ENCODE measurements around the gene NOVA2.
"Not testable (repeated sequence)": the region's sequence is repeated elsewhere in the genome, so short reads cannot be mapped to it uniquely, and the experiment has no call there.

NOVA2 gene

DNA sequence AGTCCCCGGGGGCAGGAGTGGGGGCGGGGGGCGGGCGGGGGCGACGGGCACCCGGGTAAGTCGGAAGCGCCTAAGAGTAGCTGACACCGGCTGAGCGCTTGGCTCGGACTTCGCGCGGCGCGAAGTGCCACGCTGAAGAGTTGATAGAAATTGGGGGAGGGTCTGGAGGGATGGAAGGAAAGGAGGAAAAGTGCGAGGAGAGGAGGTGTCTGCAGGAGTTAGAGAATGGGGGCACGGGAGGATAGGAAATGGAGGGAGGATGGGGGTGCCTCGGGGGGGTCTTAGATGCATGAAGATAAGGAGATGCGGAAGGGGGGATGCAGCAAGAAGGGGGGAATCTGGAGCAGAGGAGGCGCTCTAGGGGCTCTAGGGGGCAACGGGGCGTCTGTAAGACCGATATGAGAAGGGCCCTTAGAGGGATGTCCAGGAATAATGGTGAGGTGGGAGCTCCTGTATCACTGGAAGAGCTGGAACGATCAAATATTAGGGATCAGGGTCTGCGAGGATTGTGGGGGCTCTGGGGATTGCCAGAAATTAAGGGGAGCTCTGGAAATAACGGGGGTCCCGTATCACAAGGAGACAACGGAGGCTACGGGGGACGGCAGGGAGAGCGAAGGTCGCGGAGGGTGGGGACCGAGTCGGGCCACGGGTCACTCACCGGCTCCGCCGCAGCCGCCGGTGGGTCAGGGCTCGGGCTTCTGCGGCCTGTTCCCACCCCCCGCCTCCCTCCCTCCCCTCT lies 71.6 kb downstream of the NOVA2 start, which contains the start of gene MYPOP:
MYPOP (minus strand) TSS at position 702 of the 739 bp plus-strand sequence. CDS start 840 bp downstream, outside the sequence.
- ATAC-seq = no peak
- peaks cover 42% of the 10 kb centered on the region for H3K36me3 Mint-ChIP-seq
- H3K4me1 Mint-ChIP-seq = peaks cover 19% of the 10 kb centered on the region
- DNase-seq (ENCODE audit: low spot score in 2 of 2) = no peak
- H3K4me3 Mint-ChIP-seq = peak within 1 kb of the TSS; percentile 95
- no peaks in the 10 kb centered on the region for H3K9me3 Mint-ChIP-seq
- H3K27ac Mint-ChIP-seq = peak within 1 kb of the TSS; percentile 93

DNA sequence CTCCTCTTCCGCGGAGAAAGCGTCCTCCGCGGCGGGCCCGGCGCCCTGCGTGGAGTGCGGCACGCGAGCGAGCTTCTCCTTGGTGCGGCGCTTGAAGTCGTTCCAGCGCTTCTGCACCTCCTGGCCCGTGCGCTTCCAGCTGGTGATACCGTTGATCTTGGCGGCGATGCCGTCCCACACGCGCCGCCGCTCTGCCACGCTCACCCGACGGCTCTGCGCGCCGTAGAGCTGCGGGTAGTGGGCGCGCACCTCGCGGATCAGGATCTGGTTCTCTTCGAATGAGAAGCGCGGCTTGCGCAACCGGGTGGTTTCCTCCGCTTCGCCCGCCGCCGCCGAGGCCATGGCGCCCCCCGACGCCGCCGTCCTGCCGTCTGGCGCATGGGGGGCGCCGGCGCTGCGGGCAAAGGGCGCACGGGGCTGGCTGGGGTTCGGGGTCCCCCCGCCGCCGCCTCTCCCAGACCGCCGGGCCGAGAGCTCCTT lies 72.2 kb downstream of the NOVA2 start:
- Mint-ChIP-seq H3K4me3 (peak overlapping the region; percentile 95), H3K36me3 (peaks cover 44% of the 10 kb centered on the region), H3K4me1 (peaks cover 19% of the 10 kb centered on the region), H3K27ac (peak overlapping the region; percentile 93), H3K9me3 (no peaks in the 10 kb centered on the region)
- DNase-seq (ENCODE audit: low spot score in 2 of 2) (no peak), ATAC-seq (no peak)

DNA sequence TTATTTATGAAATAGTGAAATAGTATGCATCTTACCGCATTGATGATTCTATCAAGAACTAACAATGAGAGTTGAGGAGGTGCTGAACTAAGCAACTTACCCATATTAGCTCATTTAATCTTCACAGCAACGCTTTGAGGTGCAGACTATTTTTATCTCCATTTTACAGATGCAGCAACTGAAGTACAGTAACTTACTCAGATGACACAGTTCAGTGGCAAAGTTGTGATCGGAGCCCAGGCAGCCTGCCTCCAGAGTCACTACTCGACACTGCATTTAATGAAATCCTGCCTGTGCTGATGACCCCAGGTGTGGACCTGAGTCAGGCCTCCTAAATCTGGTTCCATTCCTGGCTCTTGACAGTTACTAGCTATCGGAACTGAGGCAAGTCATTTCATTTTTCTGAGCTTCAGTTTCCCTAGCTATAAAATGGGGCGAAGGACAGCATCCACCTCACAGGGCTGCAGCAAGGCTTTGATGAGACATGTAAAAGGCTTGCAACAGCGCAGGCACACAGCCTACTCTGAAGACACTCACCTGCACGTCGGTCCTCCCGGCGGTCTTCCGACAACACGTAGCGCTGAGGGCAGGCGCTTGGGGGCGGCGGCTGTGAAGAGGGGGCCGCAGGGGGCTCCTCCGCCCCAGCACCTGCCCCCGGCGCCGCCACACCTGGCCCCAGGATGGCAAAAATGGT lies 72.8 kb downstream of the NOVA2 start:
- Mint-ChIP-seq H3K27ac (no peak overlapping the region), H3K4me3 (peak overlapping the region; percentile 95), H3K9me3 (no peaks in the 10 kb centered on the region)

DNA sequence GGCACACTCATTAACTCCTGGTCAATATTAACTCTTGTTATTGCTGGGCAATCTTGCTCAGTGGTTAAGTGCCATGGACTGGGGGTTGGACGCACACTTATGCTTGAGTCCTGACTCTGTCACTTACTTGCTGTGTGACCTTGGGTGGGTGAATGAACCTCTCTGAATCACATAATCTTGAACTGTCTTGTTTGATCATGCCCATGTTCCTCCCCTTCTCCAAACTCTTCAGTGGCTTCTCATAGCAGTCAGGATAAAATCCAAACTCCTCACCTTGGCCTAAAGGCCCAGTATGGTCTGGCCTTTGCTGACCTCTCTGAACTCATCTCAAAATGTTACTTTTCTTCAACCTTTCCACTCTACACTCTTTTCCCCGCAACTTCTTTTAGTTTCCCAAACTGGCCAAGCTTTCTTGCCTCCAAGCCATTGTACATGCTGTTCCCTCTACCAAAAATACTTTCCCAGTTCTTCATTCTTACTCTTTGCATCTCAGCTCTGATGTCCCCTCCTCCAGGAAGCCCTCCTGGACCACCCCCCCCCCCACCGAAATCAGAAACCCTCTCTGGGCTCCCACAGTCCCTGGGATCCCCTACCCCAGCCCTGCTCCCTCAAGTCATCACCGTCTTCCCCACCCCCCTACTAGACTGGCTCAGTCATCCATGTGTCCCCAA lies 73.6 kb downstream of the NOVA2 start:
- ATAC-seq = no peak
- Mint-ChIP-seq H3K9me3 (no peaks in the 10 kb centered on the region), H3K4me3 (peak overlapping the region; percentile 95), H3K4me1 (peaks cover 25% of the 10 kb centered on the region), H3K36me3 (peaks cover 51% of the 10 kb centered on the region), H3K27ac (no peak overlapping the region)
- DNase-seq (ENCODE audit: low spot score in 2 of 2) = no peak

More for the DNA sequence above, 72.8 kb downstream of the NOVA2 start:
- DNase-seq (ENCODE audit: low spot score in 2 of 2) = no peak
- no peak for ATAC-seq
- H3K36me3 Mint-ChIP-seq = peaks cover 44% of the 10 kb centered on the region
- H3K4me1 Mint-ChIP-seq = peaks cover 19% of the 10 kb centered on the region

DNA sequence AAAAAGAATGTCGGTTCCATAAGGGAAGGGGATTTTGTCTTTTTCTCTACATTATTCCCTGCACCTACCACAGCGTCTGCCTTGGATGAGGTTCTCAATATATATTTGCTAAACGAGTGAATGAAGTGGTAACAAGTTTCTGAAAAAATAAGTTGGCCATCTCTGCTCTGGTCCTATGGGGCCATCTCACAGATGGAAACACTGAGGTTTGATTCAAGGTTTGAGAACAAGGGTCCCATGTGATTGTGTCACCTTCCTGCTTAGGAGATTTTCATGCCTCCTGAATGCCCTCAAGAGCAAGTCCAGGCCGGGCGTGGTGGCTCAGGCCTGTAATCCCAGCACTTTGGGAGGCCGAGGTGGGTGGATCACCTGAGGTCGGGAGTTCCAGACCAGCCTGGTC lies 74.4 kb downstream of the NOVA2 start:
- H3K36me3 Mint-ChIP-seq = peaks cover 51% of the 10 kb centered on the region
- no peaks in the 10 kb centered on the region for H3K9me3 Mint-ChIP-seq
- no peak overlapping the region for H3K4me3 Mint-ChIP-seq
- no peak for ATAC-seq
- H3K4me1 Mint-ChIP-seq = peaks cover 27% of the 10 kb centered on the region
- DNase-seq (ENCODE audit: low spot score in 2 of 2) = no peak
- H3K27ac Mint-ChIP-seq = no peak overlapping the region

DNA sequence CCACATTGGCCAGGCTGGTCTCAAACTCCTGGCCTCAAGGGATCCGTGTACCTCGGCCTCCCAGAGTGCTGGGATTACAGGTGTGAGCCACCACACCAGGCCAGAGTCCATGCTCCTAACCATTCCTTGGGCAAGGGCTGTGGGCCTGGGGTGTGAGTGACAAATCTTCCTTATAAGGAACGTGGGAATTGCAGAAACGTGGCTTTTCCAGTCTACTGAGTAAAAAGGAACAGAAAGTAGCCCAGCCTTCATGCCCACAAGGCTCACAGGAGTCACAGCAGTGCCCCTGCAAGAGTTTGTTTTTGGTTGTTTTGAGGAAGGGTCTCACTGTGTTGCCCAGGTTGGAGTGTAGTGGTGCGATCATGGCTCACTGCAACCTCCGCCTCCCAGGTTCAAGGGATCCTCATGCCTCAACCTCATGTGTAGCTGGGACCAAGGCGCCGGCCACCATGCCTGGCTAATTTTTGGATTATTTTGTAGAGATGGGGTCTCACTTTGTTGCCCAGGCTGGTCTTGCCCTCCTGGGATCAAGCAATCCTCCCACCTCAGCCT lies 76.3 kb downstream of the NOVA2 start:
- DNase-seq (ENCODE audit: low spot score in 2 of 2) = no peak
- peaks cover 27% of the 10 kb centered on the region for H3K4me1 Mint-ChIP-seq
- H3K9me3 Mint-ChIP-seq = no peaks in the 10 kb centered on the region
- no peak for ATAC-seq
- H3K27ac Mint-ChIP-seq = no peak overlapping the region
- peaks cover 48% of the 10 kb centered on the region for H3K36me3 Mint-ChIP-seq
- H3K4me3 Mint-ChIP-seq = no peak overlapping the region

- H3K36me3 Mint-ChIP-seq = peaks cover 40% of the 10 kb centered on the region
- ATAC-seq; DNase-seq (ENCODE audit: low spot score in 2 of 2); H3K4me3 Mint-ChIP-seq; H3K9me3 Mint-ChIP-seq: not testable (repeated sequence)
- peaks cover 21% of the 10 kb centered on the region for H3K4me1 Mint-ChIP-seq
- H3K27ac Mint-ChIP-seq = peak overlapping the region; percentile 60
Observed at GRCh38 chr19:45895983-45896599, 77.6 kb downstream of the NOVA2 start.

- no peak for DNase-seq (ENCODE audit: low spot score in 2 of 2)
- Mint-ChIP-seq H3K4me1 (peaks cover 16% of the 10 kb centered on the region), H3K36me3 (peaks cover 35% of the 10 kb centered on the region), H3K9me3 (no peaks in the 10 kb centered on the region), H3K4me3 (no peak overlapping the region), H3K27ac (peak overlapping the region; percentile 60)
- no peak for ATAC-seq
Observed at GRCh38 chr19:45895519-45895972, 78.1 kb downstream of the NOVA2 start.

DNA sequence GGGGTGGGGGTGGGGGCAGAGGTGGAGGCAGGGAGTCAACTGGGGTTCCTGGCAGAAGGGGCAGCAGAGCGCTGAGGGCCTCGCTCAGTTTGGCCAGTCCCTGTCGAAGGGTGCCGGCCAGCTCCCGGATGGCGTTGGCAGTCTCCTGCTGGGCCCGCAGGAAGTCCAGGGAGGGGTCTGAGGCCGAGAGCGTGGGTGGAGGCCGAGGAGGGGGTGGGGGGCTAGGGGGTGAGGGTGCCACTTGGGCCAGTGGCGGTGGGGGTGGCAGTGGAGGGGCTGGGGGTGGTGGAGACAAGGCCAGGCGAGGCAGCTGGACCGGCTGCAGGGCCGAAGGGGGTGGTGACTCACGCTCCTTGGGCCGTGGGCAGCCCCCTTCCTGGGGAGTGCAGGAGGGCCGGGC lies 82.8 kb downstream of the NOVA2 start:
- Mint-ChIP-seq H3K4me3 (no peak overlapping the region), H3K36me3 (peaks cover 30% of the 10 kb centered on the region), H3K27ac (no peak overlapping the region), H3K4me1 (peaks cover 25% of the 10 kb centered on the region), H3K9me3 (no peaks in the 10 kb centered on the region)
- ATAC-seq (no peak), DNase-seq (ENCODE audit: low spot score in 2 of 2) (no peak)

DNA sequence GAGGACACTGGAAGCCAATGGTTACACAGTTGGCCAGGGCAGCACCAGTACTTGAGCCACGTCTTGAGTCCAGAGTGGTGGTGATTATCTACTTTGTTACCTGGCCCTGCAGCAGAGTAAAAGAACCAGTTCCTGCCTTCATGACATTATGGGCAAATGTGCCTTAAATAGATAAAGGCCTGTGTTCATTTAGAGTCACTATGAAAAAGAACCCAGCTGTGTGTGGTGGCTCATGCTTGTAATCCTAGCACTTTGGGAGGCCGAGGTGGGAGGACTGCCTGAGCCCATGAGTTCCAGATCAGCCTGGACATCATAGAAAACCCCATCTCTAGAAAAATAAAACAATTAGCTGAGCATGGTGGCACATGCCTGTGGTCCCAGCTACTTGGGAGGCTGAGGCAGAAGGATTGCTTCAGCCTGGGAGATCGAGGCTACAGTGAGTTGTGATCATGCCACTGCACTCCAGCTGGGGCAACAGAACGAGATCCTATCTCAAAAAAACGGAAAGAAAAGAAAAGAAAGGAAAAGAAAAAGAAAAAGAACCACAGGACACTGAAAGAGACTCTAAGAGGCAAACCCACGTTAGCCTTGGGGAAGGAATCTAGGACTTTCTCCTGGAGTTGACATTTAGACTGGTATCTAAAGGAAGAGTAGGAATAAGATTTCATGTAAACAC lies 84.3 kb downstream of the NOVA2 start:
- Mint-ChIP-seq H3K9me3 (no peaks in the 10 kb centered on the region), H3K36me3 (peaks cover 26% of the 10 kb centered on the region), H3K4me1 (peaks cover 17% of the 10 kb centered on the region), H3K27ac (peak overlapping the region; percentile 71), H3K4me3 (no peak overlapping the region)
- ATAC-seq (no peak), DNase-seq (ENCODE audit: low spot score in 2 of 2) (no peak)

GRCh38 chr19:45887200-45887710 lies 86.4 kb downstream of the NOVA2 start:
- H3K4me1 Mint-ChIP-seq = peaks cover 28% of the 10 kb centered on the region
- no peak for ATAC-seq
- no peaks in the 10 kb centered on the region for H3K9me3 Mint-ChIP-seq
- peak overlapping the region; percentile 94 for H3K27ac Mint-ChIP-seq
- H3K36me3 Mint-ChIP-seq = peaks cover 26% of the 10 kb centered on the region
- H3K4me3 Mint-ChIP-seq = peak overlapping the region; percentile 87
- DNase-seq (ENCODE audit: low spot score in 2 of 2) = no peak

- DNase-seq (ENCODE audit: low spot score in 2 of 2) = peak; percentile 79 to 95
- H3K4me1 Mint-ChIP-seq = peaks cover 33% of the 10 kb centered on the region
- peak overlapping the region; percentile 94 for H3K27ac Mint-ChIP-seq
- peaks cover 26% of the 10 kb centered on the region for H3K36me3 Mint-ChIP-seq
- H3K4me3 Mint-ChIP-seq = peak overlapping the region; percentile 87
- ATAC-seq = peak; percentile 82
- H3K9me3 Mint-ChIP-seq = no peaks in the 10 kb centered on the region
Observed at GRCh38 chr19:45886427-45887199, 87.1 kb downstream of the NOVA2 start.

DNA sequence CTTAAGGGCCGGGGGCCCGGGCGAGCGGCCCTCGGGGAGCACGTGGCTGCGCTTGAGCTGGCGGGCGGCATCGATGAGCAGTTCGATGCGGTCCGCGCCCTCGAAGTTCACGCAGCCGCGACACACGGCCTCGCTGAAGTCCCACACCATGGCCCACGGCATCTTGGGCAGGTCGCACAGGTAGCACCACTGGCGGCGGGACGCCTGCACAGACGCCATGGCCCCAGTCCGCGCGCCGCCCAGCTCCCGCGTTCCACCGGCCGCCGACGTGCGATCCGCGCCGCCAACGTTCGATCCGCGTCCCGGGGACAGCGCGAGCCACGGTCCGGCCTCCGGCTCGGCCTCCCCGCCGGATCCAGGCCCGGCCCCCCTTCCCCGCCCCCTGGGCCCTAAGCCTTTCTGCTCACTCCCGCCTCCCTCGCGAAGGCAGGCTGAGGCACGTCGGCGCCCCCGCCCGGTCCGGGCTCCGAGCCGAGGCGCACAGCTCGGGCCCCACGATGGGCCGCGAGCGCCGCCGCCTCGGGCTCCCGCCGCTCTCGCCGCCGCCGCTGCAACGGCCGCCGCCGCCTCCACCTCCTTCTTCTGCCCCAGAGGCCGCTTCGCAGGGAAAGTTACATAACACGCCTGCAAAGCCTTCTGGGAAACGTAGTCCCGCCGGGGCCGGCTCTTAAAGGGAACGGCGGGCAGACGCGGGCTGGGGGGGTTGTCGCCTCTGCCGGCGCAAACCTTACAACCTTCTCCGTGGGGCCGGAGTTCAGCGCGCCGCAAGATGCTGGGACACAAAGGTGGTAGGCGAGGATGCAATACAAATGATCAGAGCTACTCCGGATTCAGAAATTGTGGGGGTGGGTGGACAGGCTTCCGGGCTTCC lies 87.9 kb downstream of the NOVA2 start, which contains the start of gene IRF2BP1:
IRF2BP1 (minus strand) TSS at position 586 of the 871 bp plus-strand sequence; CDS start at position 219, 367 bp downstream.
- Mint-ChIP-seq H3K27ac (peak within 1 kb of the TSS; percentile 94), H3K36me3 (peaks cover 26% of the 10 kb centered on the region), H3K9me3 (no peaks in the 10 kb centered on the region), H3K4me3 (peak within 1 kb of the TSS; percentile 87), H3K4me1 (peaks cover 38% of the 10 kb centered on the region)
- ATAC-seq = peak; percentile 83
- DNase-seq (ENCODE audit: low spot score in 2 of 2) = peak; percentile 81 to 96
